Fibroblast of lung (primary cell): Measurements from ENCODE around the gene SNX30. TPM values are rescaled to one million over a fixed set of nuclear protein-coding genes. Genes with fewer than 3 reads are reported as not detected.

Experiments
- DNase-seq, 2 donors: peaks; one replicate each; pipeline versions ENCODE4 v3.0.0 to v3.0.0-alpha.2; 2010; ENCODE audit warnings: low read depth in 2 of 2
- H2AFZ ChIP-seq: 2 replicates; pipeline ENCODE4 v1.5.1; 2012; ENCODE audit warnings: low read length, control low read depth, inconsistent platforms
- H3K27ac ChIP-seq: 2 replicates; pipeline ENCODE4 v1.5.1; 2011; ENCODE audit warnings: low read length, control low read depth; ENCODE audit not compliant: insufficient read depth
- H3K27me3 ChIP-seq: 2 replicates; pipeline ENCODE4 v1.5.1; 2011; ENCODE audit warnings: mild to moderate bottlenecking, low read length; ENCODE audit not compliant: control insufficient read depth, insufficient read depth
- H3K36me3 ChIP-seq: 2 replicates; pipeline ENCODE4 v1.5.1; 2011; ENCODE audit warnings: low read length; ENCODE audit not compliant: control insufficient read depth, insufficient read depth
- H3K4me1 ChIP-seq: 2 replicates; pipeline ENCODE4 v1.5.1; 2011; ENCODE audit warnings: low read length; ENCODE audit not compliant: control insufficient read depth, insufficient read depth; ENCODE audit errors: extremely low read depth
- H3K4me2 ChIP-seq: 2 replicates; pipeline ENCODE4 v1.5.1; 2011; ENCODE audit warnings: low read length, control low read depth; ENCODE audit not compliant: insufficient read depth; ENCODE audit errors: extremely low read depth
- H3K4me3 ChIP-seq, 4 experiments: fragments of 200-600 bp in 1 of 4; sonication (generic) in 1 of 4; replicated peaks in 1 of 4; 2 replicates each; pipeline ENCODE4 v1.5.1; 2011 to 2016; ENCODE audit warnings: low read length in 4 of 4, low read depth in 3 of 4, mild to moderate bottlenecking in 3 of 4, control low read depth in 2 of 4, inconsistent platforms in 1 of 4, mixed read lengths in 1 of 4; ENCODE audit not compliant: insufficient read depth in 1 of 4; ENCODE audit errors: control extremely low read depth in 1 of 4
- H3K79me2 ChIP-seq: 2 replicates; pipeline ENCODE4 v1.5.1; 2012; ENCODE audit warnings: mild to moderate bottlenecking, low read length, inconsistent platforms; ENCODE audit not compliant: control insufficient read depth, insufficient read depth
- H3K9ac ChIP-seq: 2 replicates; pipeline ENCODE4 v1.5.1; 2011; ENCODE audit warnings: mild to moderate bottlenecking, low read length, control low read depth; ENCODE audit not compliant: insufficient read depth
- H3K9me3 ChIP-seq: 2 replicates; pipeline ENCODE4 v1.5.1; 2012; ENCODE audit warnings: low read depth, low read length; ENCODE audit not compliant: control insufficient read depth, insufficient read depth
- H4K20me1 ChIP-seq: 2 replicates; pipeline ENCODE4 v1.5.1; 2011; ENCODE audit warnings: low read length; ENCODE audit not compliant: control insufficient read depth, insufficient read depth; ENCODE audit errors: extremely low read depth
- CTCF ChIP-seq, 2 donors: IDR thresholded peaks in 1 of 2; conservative IDR thresholded peaks in 1 of 2; 1 replicate in 1 of 2; 2 replicates in 1 of 2; pipeline ENCODE4 v1.5.1; 2011 to 2012; ENCODE audit warnings: low read length in 2 of 2, control low read depth in 1 of 2, inconsistent platforms in 1 of 2, low read depth in 1 of 2, mild to moderate bottlenecking in 1 of 2
- EZH2 ChIP-seq: IDR thresholded peaks from 2 replicates; pipeline ENCODE4 v1.5.1; 2012; ENCODE audit warnings: low read length, control low read depth, mild to moderate bottlenecking; ENCODE audit errors: missing control alignments
- polyA plus RNA-seq, 2 donors: library from polyadenylated mRNA; depleted of rRNA in 1 of 2; stranded (reverse) in 1 of 2; unstranded in 1 of 2; fragments of >200 nt; gene quantifications; 2 replicates each; pipeline ENCODE4 v1.2.1, GENCODE V29; 2011 to 2012; ENCODE audit warnings: missing spikeins in 1 of 2
- total RNA-seq: library from RNA; depleted of rRNA; stranded (reverse); fragments of >200 nt; gene quantifications from 2 replicates; pipeline ENCODE4 v1.2.1, GENCODE V29; 2014

The SNX30 gene
- total and polyA plus RNA-seq, 2 donors (not counting 1 experiment from before 2014, with no cell fraction given): 7.9 to 20.6 TPM

GRCh38 chr9:112734892-112735291, 15.7 kb upstream of the SNX30 start:
- Histone ChIP-seq H3K36me3 (no peaks in the 10 kb centered on the region), H3K9me3 (no peaks in the 10 kb centered on the region), H3K9ac (no peak overlapping the region), H3K79me2 (no peaks in the 10 kb centered on the region), H2AFZ (no peak overlapping the region), H3K4me2 (no peak overlapping the region), H3K27me3 (no peaks in the 10 kb centered on the region), H3K4me3 (no peak overlapping the region), H4K20me1 (no peaks in the 10 kb centered on the region), H3K4me1 (no peaks in the 10 kb centered on the region), H3K27ac (no peak overlapping the region)
- DNase-seq: no peak
- TF ChIP-seq EZH2 (no peak), CTCF (conservative IDR thresholded peaks at IDR 0.05 in 1 of 2, IDR thresholded peaks at IDR 0.05 in 1 of 2; ENCODE audit: low read depth in 1 of 2, low read length in 2 of 2) (no peak)

DNA sequence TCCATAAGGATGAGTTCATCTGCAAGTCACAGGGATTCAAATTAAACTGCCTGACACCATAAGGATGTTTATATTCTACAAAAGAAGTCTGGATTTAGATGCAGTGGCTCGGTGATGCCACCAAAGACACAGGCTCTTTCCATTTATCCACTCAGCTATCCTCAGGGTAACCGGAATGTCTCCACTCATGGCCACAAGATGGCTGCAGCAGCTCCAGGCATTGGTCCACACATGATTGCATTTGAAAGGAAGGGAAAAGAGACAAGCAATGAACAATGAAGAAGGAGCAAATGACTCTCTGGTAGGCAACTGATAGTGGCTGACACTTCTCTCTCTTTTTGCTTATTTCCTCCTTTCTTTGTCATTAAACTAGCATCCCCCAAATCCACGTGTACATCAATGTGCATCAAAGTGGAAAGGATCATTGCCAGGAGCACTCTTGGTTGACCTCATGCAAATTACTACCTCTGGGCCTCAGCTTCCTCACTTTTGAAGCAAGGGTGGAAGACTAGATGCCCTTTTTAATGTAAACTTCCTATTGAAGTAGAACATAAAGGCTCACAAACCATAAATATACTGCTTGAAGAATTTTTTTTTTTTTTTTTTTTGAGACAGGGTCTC, 7.2 kb upstream of the SNX30 start:
- H4K20me1 ChIP-seq: no peaks in the 10 kb centered on the region
- no peaks in the 10 kb centered on the region for H3K27me3 ChIP-seq
- no peak overlapping the region for H3K4me3 ChIP-seq
- H3K9me3 ChIP-seq: no peaks in the 10 kb centered on the region
- DNase-seq: no peak
- no peaks in the 10 kb centered on the region for H3K36me3 ChIP-seq
- no peak overlapping the region for H3K9ac ChIP-seq
- no peak overlapping the region for H2AFZ ChIP-seq
- H3K4me1 ChIP-seq: no peaks in the 10 kb centered on the region
- no peak overlapping the region for H3K27ac ChIP-seq
- TF ChIP-seq EZH2: no peak
- TF ChIP-seq CTCF (conservative IDR thresholded peaks at IDR 0.05 in 1 of 2, IDR thresholded peaks at IDR 0.05 in 1 of 2; ENCODE audit: low read depth in 1 of 2, low read length in 2 of 2): no peak
- H3K79me2 ChIP-seq: no peaks in the 10 kb centered on the region
- no peak overlapping the region for H3K4me2 ChIP-seq

GRCh38 chr9:112744177-112744576, 6.4 kb upstream of the SNX30 start:
- no peak overlapping the region for H3K27ac ChIP-seq
- no peak overlapping the region for H3K4me2 ChIP-seq
- no peak for DNase-seq
- H2AFZ ChIP-seq: no peak overlapping the region
- no peak overlapping the region for H3K9ac ChIP-seq
- H3K9me3 ChIP-seq: no peaks in the 10 kb centered on the region
- H3K4me1 ChIP-seq: no peaks in the 10 kb centered on the region
- no peaks in the 10 kb centered on the region for H3K27me3 ChIP-seq
- TF ChIP-seq EZH2 (no peak), CTCF (conservative IDR thresholded peaks at IDR 0.05 in 1 of 2, IDR thresholded peaks at IDR 0.05 in 1 of 2; ENCODE audit: low read depth in 1 of 2, low read length in 2 of 2) (no peak)
- H4K20me1 ChIP-seq: no peaks in the 10 kb centered on the region
- no peaks in the 10 kb centered on the region for H3K36me3 ChIP-seq
- no peaks in the 10 kb centered on the region for H3K79me2 ChIP-seq
- no peak overlapping the region for H3K4me3 ChIP-seq
